WTC11 (cell line): ENCODE data around the gene VPS33B. TPM values are rescaled to one million over a fixed set of nuclear protein-coding genes. Genes with fewer than 3 reads are reported as not detected.

Experiments
- ATAC-seq: fragments of 200-7000 bp; cut with Tn5 transposase; 2 replicates; pipeline ENCODE4 v1.10.0; 2021; ENCODE audit warnings: mild to moderate bottlenecking, moderate library complexity
- CTCF ChIA-PET: fragments of 300-600 bp; sonication (Branson Sonifier 250); formaldehyde crosslinking; loops from one replicate; lab custom pipeline; 2021; ENCODE audit warnings: antibody characterized with exemption; lab: Charles Lee
- POLR2A ChIA-PET: fragments of 350-600 bp; sonication (Branson Sonifier 250); formaldehyde crosslinking; loops from one replicate; lab custom pipeline; 2021; ENCODE audit warnings: antibody characterized with exemption; lab: Charles Lee
- DNase-seq: peaks from one replicate; pipeline ENCODE4 v3.0.0; 2021; ENCODE audit warnings: low spot score
- H3K27ac Mint-ChIP-seq: 2 replicates; pipeline ENCODE4 v1.8.0; 2021; ENCODE audit warnings: mixed read lengths
- H3K27me3 Mint-ChIP-seq: 2 replicates; pipeline ENCODE4 v1.8.0; 2021; ENCODE audit warnings: low read depth, mild to moderate bottlenecking, moderate library complexity, mixed read lengths
- H3K36me3 Mint-ChIP-seq: 2 replicates; pipeline ENCODE4 v1.8.0; 2021; ENCODE audit warnings: mixed read lengths
- H3K4me1 Mint-ChIP-seq: 2 replicates; pipeline ENCODE4 v1.8.0; 2022; ENCODE audit warnings: mixed read lengths
- H3K4me3 Mint-ChIP-seq: 2 replicates; pipeline ENCODE4 v1.8.0; 2021; ENCODE audit warnings: mild to moderate bottlenecking, moderate library complexity, mixed read lengths
- H3K9me3 Mint-ChIP-seq: 2 replicates; pipeline ENCODE4 v1.8.0; 2021; ENCODE audit warnings: mixed read lengths
- FOXJ3 ChIP-seq: sonication (generic); formaldehyde crosslinking; IDR thresholded peaks from 2 replicates; pipeline ENCODE4 v1.9.0; 2021; ENCODE audit warnings: missing genetic modification reagents, mild to moderate bottlenecking, borderline replicate concordance
- FOXP1 ChIP-seq: sonication (generic); formaldehyde crosslinking; IDR thresholded peaks from 2 replicates; pipeline ENCODE4 v1.8.0; 2022; ENCODE audit warnings: missing genetic modification reagents, mild to moderate bottlenecking, moderate library complexity, borderline replicate concordance
- GRHL2 ChIP-seq: fragments of 250-450 bp; sonication (Bioruptor Pico); IDR thresholded peaks from 2 replicates; pipeline ENCODE4 v1.8.0; 2022; ENCODE audit warnings: mild to moderate bottlenecking, moderate library complexity; ENCODE audit not compliant: insufficient replicate concordance, severe bottlenecking
- HMGA2 ChIP-seq: fragments of 250-450 bp; sonication (Bioruptor Pico); IDR thresholded peaks from 2 replicates; pipeline ENCODE4 v1.4.0; 2021; ENCODE audit warnings: mild to moderate bottlenecking, moderate library complexity
- HMGXB4 ChIP-seq: sonication (generic); formaldehyde crosslinking; IDR thresholded peaks from 2 replicates; pipeline ENCODE4 v1.8.1; 2023; ENCODE audit warnings: mild to moderate bottlenecking, moderate library complexity, missing genetic modification reagents
- JAZF1 ChIP-seq: fragments of 250-450 bp; sonication (Bioruptor Pico); IDR thresholded peaks from 2 replicates; pipeline ENCODE4 v1.9.0; 2021; ENCODE audit warnings: moderate library complexity, mild to moderate bottlenecking, inconsistent platforms
- NFE2L1 ChIP-seq: sonication (generic); formaldehyde crosslinking; IDR thresholded peaks from 2 replicates; pipeline ENCODE4 v1.8.1; 2023; ENCODE audit warnings: missing genetic modification reagents
- NFYB ChIP-seq: sonication (generic); formaldehyde crosslinking; conservative IDR thresholded peaks from 2 replicates; pipeline ENCODE4 v1.8.0; 2022; ENCODE audit warnings: low read depth, missing genetic modification reagents
- SMAD3 ChIP-seq: sonication (generic); formaldehyde crosslinking; IDR thresholded peaks from 2 replicates; pipeline ENCODE4 v1.8.0; 2022; ENCODE audit warnings: missing genetic modification reagents, mild to moderate bottlenecking, borderline replicate concordance
- SMAD4 ChIP-seq: sonication (generic); formaldehyde crosslinking; IDR thresholded peaks from 2 replicates; pipeline ENCODE4 v1.8.0; 2022; ENCODE audit warnings: mild to moderate bottlenecking, missing genetic modification reagents
- SP1 ChIP-seq: sonication (generic); formaldehyde crosslinking; conservative IDR thresholded peaks from 2 replicates; pipeline ENCODE4 v1.8.1; 2022; ENCODE audit warnings: missing genetic modification reagents
- ZBTB21 ChIP-seq: sonication (generic); formaldehyde crosslinking; IDR thresholded peaks from 2 replicates; pipeline ENCODE4 v1.8.1; 2023; ENCODE audit warnings: mild to moderate bottlenecking, missing genetic modification reagents, borderline replicate concordance
- ZNF317 ChIP-seq: sonication (generic); formaldehyde crosslinking; IDR thresholded peaks from 2 replicates; pipeline ENCODE4 v1.8.1; 2023; ENCODE audit warnings: low read depth, mild to moderate bottlenecking, moderate library complexity, missing genetic modification reagents, borderline replicate concordance
- ZNF396 ChIP-seq: fragments of 250-450 bp; sonication (Bioruptor Pico); IDR thresholded peaks from 2 replicates; pipeline ENCODE4 v1.8.0; 2021; ENCODE audit warnings: mild to moderate bottlenecking, moderate library complexity, borderline replicate concordance
- total RNA-seq: library from RNA; stranded (reverse); gene quantifications from 3 replicates; pipeline ENCODE4 v1.2.3, GENCODE V29; 2021
- TF ChIP-seq, protein P1 (sequence below): sonication (generic); formaldehyde crosslinking; IDR thresholded peaks from 2 replicates; pipeline ENCODE4 v1.8.1; 2023; ENCODE audit warnings: mild to moderate bottlenecking, missing genetic modification reagents, moderate library complexity
- TF ChIP-seq, protein P2 (sequence below): sonication (generic); formaldehyde crosslinking; IDR thresholded peaks from 2 replicates; pipeline ENCODE4 v1.8.1; 2023; ENCODE audit warnings: mild to moderate bottlenecking, missing genetic modification reagents
- TF ChIP-seq, protein P3 (sequence below): sonication (generic); formaldehyde crosslinking; IDR thresholded peaks from 2 replicates; pipeline ENCODE4 v1.8.1; 2022; ENCODE audit warnings: low read depth, missing genetic modification reagents, borderline replicate concordance
- TF ChIP-seq, protein P4 (sequence below): sonication (generic); formaldehyde crosslinking; IDR thresholded peaks from 2 replicates; pipeline ENCODE4 v1.8.0; 2022; ENCODE audit warnings: mild to moderate bottlenecking, missing genetic modification reagents
- TF ChIP-seq, protein P5 (sequence below): fragments of 250-450 bp; sonication (Bioruptor Pico); IDR thresholded peaks from 2 replicates; pipeline ENCODE4 v1.9.0; 2021; ENCODE audit warnings: mild to moderate bottlenecking, borderline replicate concordance
- TF ChIP-seq, protein P6 (sequence below): sonication (generic); formaldehyde crosslinking; IDR thresholded peaks from 2 replicates; pipeline ENCODE4 v1.8.0; 2022; ENCODE audit warnings: mild to moderate bottlenecking, missing genetic modification reagents

VPS33B gene
- total RNA-seq, 1 experiment from 2014 or later, result 21.1 TPM

DNA sequence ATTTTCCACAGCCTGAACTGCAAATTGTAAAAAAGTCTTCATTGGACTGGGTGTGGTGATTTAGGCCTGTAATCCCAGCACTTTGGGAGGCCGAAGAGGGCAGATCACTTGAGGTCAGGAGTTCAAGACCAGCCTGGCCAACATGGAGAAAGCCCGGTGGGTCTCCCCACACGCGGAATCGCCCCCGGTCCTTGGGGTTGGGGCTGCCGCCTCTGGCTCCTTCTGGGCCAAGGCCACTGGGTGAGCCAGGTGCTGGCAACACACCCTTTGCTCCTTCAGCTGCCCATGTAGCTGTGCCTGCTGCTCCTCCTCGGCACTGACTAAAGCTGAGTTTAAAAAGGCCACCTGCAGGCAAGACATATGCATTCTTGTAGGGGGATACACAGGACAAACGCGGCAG, 9.4 kb upstream of the VPS33B start:
- POLR2A ChIA-PET, result no interaction called here
- Mint-ChIP-seq H3K9me3 (no peaks in the 10 kb centered on the region), H3K4me1 (peaks cover 6% of the 10 kb centered on the region), H3K4me3 (no peak overlapping the region), H3K27ac (no peak overlapping the region), H3K36me3 (no peaks in the 10 kb centered on the region), H3K27me3 (peaks cover 11% of the 10 kb centered on the region)
- CTCF ChIA-PET, result interaction anchor here (1.8 to 2.7 kb wide), 3 partner anchors 24 to 76 kb away, joined by 14 to 116 read pairs (median 20); partner anchors contain the start of gene RCCD1
- TF ChIP-seq, protein P1, sequence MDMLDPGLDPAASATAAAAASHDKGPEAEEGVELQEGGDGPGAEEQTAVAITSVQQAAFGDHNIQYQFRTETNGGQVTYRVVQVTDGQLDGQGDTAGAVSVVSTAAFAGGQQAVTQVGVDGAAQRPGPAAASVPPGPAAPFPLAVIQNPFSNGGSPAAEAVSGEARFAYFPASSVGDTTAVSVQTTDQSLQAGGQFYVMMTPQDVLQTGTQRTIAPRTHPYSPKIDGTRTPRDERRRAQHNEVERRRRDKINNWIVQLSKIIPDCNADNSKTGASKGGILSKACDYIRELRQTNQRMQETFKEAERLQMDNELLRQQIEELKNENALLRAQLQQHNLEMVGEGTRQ (CRISPR knock-in tag), result no peak
- no peak for TF ChIP-seq ZBTB21 (CRISPR knock-in tag)
- TF ChIP-seq NFYB, result no peak
- TF ChIP-seq ZNF396 (CRISPR knock-in tag), result no peak
- no peak for TF ChIP-seq FOXJ3 (CRISPR knock-in tag)
- TF ChIP-seq ZNF317 (CRISPR knock-in tag), result no peak
- TF ChIP-seq, protein P2, sequence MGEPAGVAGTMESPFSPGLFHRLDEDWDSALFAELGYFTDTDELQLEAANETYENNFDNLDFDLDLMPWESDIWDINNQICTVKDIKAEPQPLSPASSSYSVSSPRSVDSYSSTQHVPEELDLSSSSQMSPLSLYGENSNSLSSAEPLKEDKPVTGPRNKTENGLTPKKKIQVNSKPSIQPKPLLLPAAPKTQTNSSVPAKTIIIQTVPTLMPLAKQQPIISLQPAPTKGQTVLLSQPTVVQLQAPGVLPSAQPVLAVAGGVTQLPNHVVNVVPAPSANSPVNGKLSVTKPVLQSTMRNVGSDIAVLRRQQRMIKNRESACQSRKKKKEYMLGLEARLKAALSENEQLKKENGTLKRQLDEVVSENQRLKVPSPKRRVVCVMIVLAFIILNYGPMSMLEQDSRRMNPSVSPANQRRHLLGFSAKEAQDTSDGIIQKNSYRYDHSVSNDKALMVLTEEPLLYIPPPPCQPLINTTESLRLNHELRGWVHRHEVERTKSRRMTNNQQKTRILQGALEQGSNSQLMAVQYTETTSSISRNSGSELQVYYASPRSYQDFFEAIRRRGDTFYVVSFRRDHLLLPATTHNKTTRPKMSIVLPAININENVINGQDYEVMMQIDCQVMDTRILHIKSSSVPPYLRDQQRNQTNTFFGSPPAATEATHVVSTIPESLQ (CRISPR knock-in tag), result no peak
- TF ChIP-seq, protein P3, sequence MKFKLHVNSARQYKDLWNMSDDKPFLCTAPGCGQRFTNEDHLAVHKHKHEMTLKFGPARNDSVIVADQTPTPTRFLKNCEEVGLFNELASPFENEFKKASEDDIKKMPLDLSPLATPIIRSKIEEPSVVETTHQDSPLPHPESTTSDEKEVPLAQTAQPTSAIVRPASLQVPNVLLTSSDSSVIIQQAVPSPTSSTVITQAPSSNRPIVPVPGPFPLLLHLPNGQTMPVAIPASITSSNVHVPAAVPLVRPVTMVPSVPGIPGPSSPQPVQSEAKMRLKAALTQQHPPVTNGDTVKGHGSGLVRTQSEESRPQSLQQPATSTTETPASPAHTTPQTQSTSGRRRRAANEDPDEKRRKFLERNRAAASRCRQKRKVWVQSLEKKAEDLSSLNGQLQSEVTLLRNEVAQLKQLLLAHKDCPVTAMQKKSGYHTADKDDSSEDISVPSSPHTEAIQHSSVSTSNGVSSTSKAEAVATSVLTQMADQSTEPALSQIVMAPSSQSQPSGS (CRISPR knock-in tag), result no peak
- TF ChIP-seq, protein P4, sequence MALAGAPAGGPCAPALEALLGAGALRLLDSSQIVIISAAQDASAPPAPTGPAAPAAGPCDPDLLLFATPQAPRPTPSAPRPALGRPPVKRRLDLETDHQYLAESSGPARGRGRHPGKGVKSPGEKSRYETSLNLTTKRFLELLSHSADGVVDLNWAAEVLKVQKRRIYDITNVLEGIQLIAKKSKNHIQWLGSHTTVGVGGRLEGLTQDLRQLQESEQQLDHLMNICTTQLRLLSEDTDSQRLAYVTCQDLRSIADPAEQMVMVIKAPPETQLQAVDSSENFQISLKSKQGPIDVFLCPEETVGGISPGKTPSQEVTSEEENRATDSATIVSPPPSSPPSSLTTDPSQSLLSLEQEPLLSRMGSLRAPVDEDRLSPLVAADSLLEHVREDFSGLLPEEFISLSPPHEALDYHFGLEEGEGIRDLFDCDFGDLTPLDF (CRISPR knock-in tag), result no peak
- no peak for TF ChIP-seq NFE2L1 (CRISPR knock-in tag)
- no peak for TF ChIP-seq HMGXB4 (CRISPR knock-in tag)
- no peak for TF ChIP-seq JAZF1 (CRISPR knock-in tag)
- TF ChIP-seq SMAD3 (CRISPR knock-in tag), result no peak
- TF ChIP-seq SMAD4 (CRISPR knock-in tag), result no peak
- no peak for TF ChIP-seq SP1 (CRISPR knock-in tag)
- DNase-seq (no peak), ATAC-seq (no peak)

DNA sequence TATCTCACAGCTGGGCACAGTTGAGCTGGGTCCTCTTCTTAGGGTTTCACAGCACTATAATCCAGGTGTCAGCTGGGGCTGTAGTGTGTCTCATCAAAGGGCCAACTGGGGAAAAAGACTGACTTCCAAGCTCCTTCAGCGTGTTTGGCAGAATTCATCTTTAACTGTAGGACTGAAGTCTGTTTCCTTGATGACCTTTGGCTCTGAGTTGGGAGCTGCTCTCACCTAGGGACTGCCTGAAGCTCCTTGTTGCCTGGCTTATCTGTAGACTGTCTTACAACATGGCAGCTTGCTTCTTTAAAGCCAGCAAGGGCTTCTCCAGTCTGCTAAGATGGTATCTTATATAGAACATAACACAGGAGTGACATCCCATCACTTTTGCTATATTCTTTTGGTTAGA, 5.3 kb upstream of the VPS33B start:
- no peaks in the 10 kb centered on the region for H3K36me3 Mint-ChIP-seq
- H3K27ac Mint-ChIP-seq, result no peak overlapping the region
- peaks cover 2% of the 10 kb centered on the region for H3K4me1 Mint-ChIP-seq
- no peak for ATAC-seq
- no peaks in the 10 kb centered on the region for H3K27me3 Mint-ChIP-seq
- no peak overlapping the region for H3K4me3 Mint-ChIP-seq
- no peak for DNase-seq
- H3K9me3 Mint-ChIP-seq, result no peaks in the 10 kb centered on the region
- CTCF ChIA-PET, result interaction anchor here (1.0 to 1.2 kb wide), 2 partner anchors 70 to 241 kb away, joined by 3 read pairs; no protein-coding TSS in a partner anchor
- POLR2A ChIA-PET, result no interaction called here
- TF ChIP-seq SP1 (CRISPR knock-in tag) (no peak), HMGA2 (CRISPR knock-in tag) (no peak), GRHL2 (CRISPR knock-in tag) (no peak), FOXP1 (CRISPR knock-in tag) (no peak)
- TF ChIP-seq, protein P5, sequence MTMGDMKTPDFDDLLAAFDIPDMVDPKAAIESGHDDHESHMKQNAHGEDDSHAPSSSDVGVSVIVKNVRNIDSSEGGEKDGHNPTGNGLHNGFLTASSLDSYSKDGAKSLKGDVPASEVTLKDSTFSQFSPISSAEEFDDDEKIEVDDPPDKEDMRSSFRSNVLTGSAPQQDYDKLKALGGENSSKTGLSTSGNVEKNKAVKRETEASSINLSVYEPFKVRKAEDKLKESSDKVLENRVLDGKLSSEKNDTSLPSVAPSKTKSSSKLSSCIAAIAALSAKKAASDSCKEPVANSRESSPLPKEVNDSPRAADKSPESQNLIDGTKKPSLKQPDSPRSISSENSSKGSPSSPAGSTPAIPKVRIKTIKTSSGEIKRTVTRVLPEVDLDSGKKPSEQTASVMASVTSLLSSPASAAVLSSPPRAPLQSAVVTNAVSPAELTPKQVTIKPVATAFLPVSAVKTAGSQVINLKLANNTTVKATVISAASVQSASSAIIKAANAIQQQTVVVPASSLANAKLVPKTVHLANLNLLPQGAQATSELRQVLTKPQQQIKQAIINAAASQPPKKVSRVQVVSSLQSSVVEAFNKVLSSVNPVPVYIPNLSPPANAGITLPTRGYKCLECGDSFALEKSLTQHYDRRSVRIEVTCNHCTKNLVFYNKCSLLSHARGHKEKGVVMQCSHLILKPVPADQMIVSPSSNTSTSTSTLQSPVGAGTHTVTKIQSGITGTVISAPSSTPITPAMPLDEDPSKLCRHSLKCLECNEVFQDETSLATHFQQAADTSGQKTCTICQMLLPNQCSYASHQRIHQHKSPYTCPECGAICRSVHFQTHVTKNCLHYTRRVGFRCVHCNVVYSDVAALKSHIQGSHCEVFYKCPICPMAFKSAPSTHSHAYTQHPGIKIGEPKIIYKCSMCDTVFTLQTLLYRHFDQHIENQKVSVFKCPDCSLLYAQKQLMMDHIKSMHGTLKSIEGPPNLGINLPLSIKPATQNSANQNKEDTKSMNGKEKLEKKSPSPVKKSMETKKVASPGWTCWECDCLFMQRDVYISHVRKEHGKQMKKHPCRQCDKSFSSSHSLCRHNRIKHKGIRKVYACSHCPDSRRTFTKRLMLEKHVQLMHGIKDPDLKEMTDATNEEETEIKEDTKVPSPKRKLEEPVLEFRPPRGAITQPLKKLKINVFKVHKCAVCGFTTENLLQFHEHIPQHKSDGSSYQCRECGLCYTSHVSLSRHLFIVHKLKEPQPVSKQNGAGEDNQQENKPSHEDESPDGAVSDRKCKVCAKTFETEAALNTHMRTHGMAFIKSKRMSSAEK (CRISPR knock-in tag), result no peak
- TF ChIP-seq, protein P6, sequence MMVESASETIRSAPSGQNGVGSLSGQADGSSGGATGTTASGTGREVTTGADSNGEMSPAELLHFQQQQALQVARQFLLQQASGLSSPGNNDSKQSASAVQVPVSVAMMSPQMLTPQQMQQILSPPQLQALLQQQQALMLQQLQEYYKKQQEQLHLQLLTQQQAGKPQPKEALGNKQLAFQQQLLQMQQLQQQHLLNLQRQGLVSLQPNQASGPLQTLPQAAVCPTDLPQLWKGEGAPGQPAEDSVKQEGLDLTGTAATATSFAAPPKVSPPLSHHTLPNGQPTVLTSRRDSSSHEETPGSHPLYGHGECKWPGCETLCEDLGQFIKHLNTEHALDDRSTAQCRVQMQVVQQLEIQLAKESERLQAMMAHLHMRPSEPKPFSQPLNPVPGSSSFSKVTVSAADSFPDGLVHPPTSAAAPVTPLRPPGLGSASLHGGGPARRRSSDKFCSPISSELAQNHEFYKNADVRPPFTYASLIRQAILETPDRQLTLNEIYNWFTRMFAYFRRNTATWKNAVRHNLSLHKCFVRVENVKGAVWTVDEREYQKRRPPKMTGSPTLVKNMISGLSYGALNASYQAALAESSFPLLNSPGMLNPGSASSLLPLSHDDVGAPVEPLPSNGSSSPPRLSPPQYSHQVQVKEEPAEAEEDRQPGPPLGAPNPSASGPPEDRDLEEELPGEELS (CRISPR knock-in tag), result no peak
